ENCODE results near the gene GABRD. TPM values are rescaled to one million over a fixed set of nuclear protein-coding genes. Genes with fewer than 3 reads are reported as not detected.

The GABRD gene
- total RNA-seq, 6 experiments from 2014 or later = not detected

GRCh38 chr1:1982379-1983232, 36.5 kb upstream of the GABRD start:
- TF ChIP-seq CTCF (IDR thresholded peaks at IDR 0.05) = no peak
- Mint-ChIP-seq H3K27ac (no peak overlapping the region), H3K9me3 (peaks cover 21% of the 10 kb centered on the region), H3K4me3 (no peak overlapping the region), H3K36me3 (ENCODE audit: low read depth) (0 out of 2 replicates have a peak, but pooled peaks cover 4% of the 10 kb centered on the region), H3K4me1 (ENCODE audit: low read depth) (peaks cover 2% of the 10 kb centered on the region; the same call in 1 of the 2 replicates), H3K27me3 (ENCODE audit: insufficient read depth) (peaks cover 8% of the 10 kb centered on the region)
- no peak for DNase-seq

- Mint-ChIP-seq H3K4me1 (ENCODE audit: low read depth) (no peaks in the 10 kb centered on the region), H3K9me3 (peaks cover 5% of the 10 kb centered on the region), H3K27me3 (ENCODE audit: insufficient read depth) (peaks cover 8% of the 10 kb centered on the region), H3K4me3 (no peak overlapping the region), H3K36me3 (ENCODE audit: low read depth) (no peaks in the 10 kb centered on the region), H3K27ac (no peak overlapping the region)
- no peak for TF ChIP-seq CTCF (IDR thresholded peaks at IDR 0.05)
- no peak for DNase-seq
Measured at GRCh38 chr1:1984560-1985070, 34.5 kb upstream of the GABRD start.

- peaks cover 4% of the 10 kb centered on the region; the same call in 1 of the 2 replicates for H3K9me3 Mint-ChIP-seq
- no peak for DNase-seq
- H3K27me3 Mint-ChIP-seq (ENCODE audit: insufficient read depth) = peaks cover 8% of the 10 kb centered on the region
- no peak for TF ChIP-seq CTCF (IDR thresholded peaks at IDR 0.05)
- H3K27ac Mint-ChIP-seq = no peak overlapping the region
- H3K4me3 Mint-ChIP-seq = no peak overlapping the region
- H3K4me1 Mint-ChIP-seq (ENCODE audit: low read depth) = peaks cover 8% of the 10 kb centered on the region
- no peaks in the 10 kb centered on the region for H3K36me3 Mint-ChIP-seq (ENCODE audit: low read depth)
Measured at GRCh38 chr1:1985375-1986050, 33.6 kb upstream of the GABRD start.

GRCh38 chr1:1986451-1987141, 32.5 kb upstream of the GABRD start:
- no peak for TF ChIP-seq CTCF (IDR thresholded peaks at IDR 0.05)
- H3K27me3 Mint-ChIP-seq (ENCODE audit: insufficient read depth) = peaks cover 11% of the 10 kb centered on the region
- DNase-seq = no peak
- H3K36me3 Mint-ChIP-seq (ENCODE audit: low read depth) = no peaks in the 10 kb centered on the region
- H3K9me3 Mint-ChIP-seq = peaks cover 4% of the 10 kb centered on the region; the same call in 1 of the 2 replicates
- no peak overlapping the region for H3K4me3 Mint-ChIP-seq
- H3K27ac Mint-ChIP-seq = no peak overlapping the region
- H3K4me1 Mint-ChIP-seq (ENCODE audit: low read depth) = peaks cover 8% of the 10 kb centered on the region

GRCh38 chr1:1987142-1987510, 32.0 kb upstream of the GABRD start:
- no peak for DNase-seq
- Mint-ChIP-seq H3K4me3 (no peak overlapping the region), H3K9me3 (peaks cover 4% of the 10 kb centered on the region; the same call in 1 of the 2 replicates), H3K4me1 (ENCODE audit: low read depth) (peaks cover 8% of the 10 kb centered on the region), H3K27ac (no peak overlapping the region), H3K36me3 (ENCODE audit: low read depth) (no peaks in the 10 kb centered on the region), H3K27me3 (ENCODE audit: insufficient read depth) (peaks cover 11% of the 10 kb centered on the region)
- TF ChIP-seq CTCF (IDR thresholded peaks at IDR 0.05) = no peak
